Activated CD4-positive, alpha-beta memory T cell treated with anti-CD3 and anti-CD28 coated beads, Interleukin-2, amount 10 ng/mL, durations not matched to agents 7 days and 5 days (primary cell): ENCODE measurements around the gene TTL. TPM values are rescaled to one million over a fixed set of nuclear protein-coding genes. Genes with fewer than 3 reads are reported as not detected.
"Not testable (repeated sequence)": the region's sequence is repeated elsewhere in the genome, so short reads cannot be mapped to it uniquely, and the experiment has no call there.

Experiments used
- CTCF ChIA-PET: fragments of 350-600 bp; sonication (Branson Sonifier 250); formaldehyde crosslinking; loops from one replicate; lab custom pipeline; 2021; ENCODE audit warnings: antibody characterized with exemption, inconsistent platforms; lab: Charles Lee
- POLR2A ChIA-PET: fragments of 350-600 bp; sonication (Branson Sonifier 250); formaldehyde crosslinking; loops from one replicate; lab custom pipeline; 2021; ENCODE audit warnings: antibody characterized with exemption; lab: Charles Lee
- DNase-seq: peaks from one replicate; pipeline ENCODE4 v3.0.0-alpha.2; 2020
- H3K27ac Mint-ChIP-seq: one replicate; pipeline ENCODE4 v1.8.0; 2021; ENCODE audit warnings: mild to moderate bottlenecking, mixed read lengths
- H3K27me3 Mint-ChIP-seq: one replicate; pipeline ENCODE4 v1.8.0; 2021; ENCODE audit warnings: mixed read lengths
- H3K36me3 Mint-ChIP-seq: one replicate; pipeline ENCODE4 v1.8.0; 2021; ENCODE audit warnings: low read depth, mixed read lengths
- H3K4me1 Mint-ChIP-seq: one replicate; pipeline ENCODE4 v1.8.0; 2021; ENCODE audit warnings: mixed read lengths
- H3K4me3 Mint-ChIP-seq: one replicate; pipeline ENCODE4 v1.8.0; 2021; ENCODE audit warnings: mild to moderate bottlenecking, mixed read lengths
- H3K9me3 Mint-ChIP-seq: one replicate; pipeline ENCODE4 v1.8.0; 2021; ENCODE audit warnings: mixed read lengths
- total RNA-seq, 2 experiments: library from RNA; stranded (reverse); gene quantifications; one replicate each; pipeline ENCODE4 v1.2.3, GENCODE V29; 2021

The TTL gene
- total RNA-seq, 2 experiments from 2014 or later = 31.8 to 33.2 TPM

GRCh38 chr2:112500850-112501484 lies 19.0 kb downstream of the TTL start:
- POLR2A ChIA-PET = interaction anchor here (1.5 kb wide), 1 partner anchor 20 kb away, joined by 3 read pairs; no protein-coding TSS in a partner anchor
- peaks cover 18% of the 10 kb centered on the region for H3K36me3 Mint-ChIP-seq
- DNase-seq = peak; percentile 47
- H3K27ac Mint-ChIP-seq, H3K4me1 Mint-ChIP-seq, H3K27me3 Mint-ChIP-seq, H3K4me3 Mint-ChIP-seq, H3K9me3 Mint-ChIP-seq: not testable (repeated sequence)
- CTCF ChIA-PET = interaction anchor here (0.6 to 1.8 kb wide), 4 partner anchors 9 to 82 kb away, joined by 3 to 6 read pairs (median 4); no protein-coding TSS in a partner anchor

GRCh38 chr2:112509239-112509998 lies 27.5 kb downstream of the TTL start:
- H3K4me1 Mint-ChIP-seq, CTCF ChIA-PET, POLR2A ChIA-PET, H3K4me3 Mint-ChIP-seq, H3K9me3 Mint-ChIP-seq, H3K27me3 Mint-ChIP-seq, DNase-seq, H3K27ac Mint-ChIP-seq: not testable (repeated sequence)
- peaks cover 22% of the 10 kb centered on the region for H3K36me3 Mint-ChIP-seq

GRCh38 chr2:112516801-112517200 lies 34.8 kb downstream of the TTL start:
- ChIA-PET CTCF (interaction anchor here (0.8 kb wide), 1 partner anchor 49 kb away, joined by 3 read pairs; no protein-coding TSS in a partner anchor), POLR2A (interaction anchor here (1.2 kb wide), 1 partner anchor 33 kb away, joined by 3 read pairs; no protein-coding TSS in a partner anchor)
- Mint-ChIP-seq H3K9me3 (no peaks in the 10 kb centered on the region), H3K27me3 (no peaks in the 10 kb centered on the region), H3K36me3 (peaks cover 54% of the 10 kb centered on the region), H3K4me3 (no peak overlapping the region), H3K4me1 (no peaks in the 10 kb centered on the region), H3K27ac (no peak overlapping the region)
- no peak for DNase-seq

GRCh38 chr2:112518807-112519206 lies 36.9 kb downstream of the TTL start:
- Mint-ChIP-seq H3K4me1 (no peaks in the 10 kb centered on the region), H3K4me3 (no peak overlapping the region), H3K36me3 (peaks cover 67% of the 10 kb centered on the region), H3K27ac (no peak overlapping the region), H3K9me3 (no peaks in the 10 kb centered on the region), H3K27me3 (no peaks in the 10 kb centered on the region)
- ChIA-PET CTCF (interaction anchor here (0.7 kb wide), 2 partner anchors 68 to 480 kb away, joined by 3 to 4 read pairs; no protein-coding TSS in a partner anchor), POLR2A (no interaction called here)
- DNase-seq = no peak

- CTCF ChIA-PET = interaction anchor here (0.7 kb wide), 2 partner anchors 69 to 481 kb away, joined by 3 to 4 read pairs; no protein-coding TSS in a partner anchor
- DNase-seq = no peak
- Mint-ChIP-seq H3K27me3 (no peaks in the 10 kb centered on the region), H3K27ac (no peak overlapping the region), H3K36me3 (peaks cover 70% of the 10 kb centered on the region), H3K9me3 (no peaks in the 10 kb centered on the region), H3K4me1 (no peaks in the 10 kb centered on the region), H3K4me3 (no peak overlapping the region)
- POLR2A ChIA-PET = no interaction called here
Measured at GRCh38 chr2:112519506-112519905, 37.5 kb downstream of the TTL start.

- H3K27ac Mint-ChIP-seq = no peak overlapping the region
- ChIA-PET CTCF (no interaction called here), POLR2A (no interaction called here)
- no peaks in the 10 kb centered on the region for H3K4me1 Mint-ChIP-seq
- H3K36me3 Mint-ChIP-seq = peaks cover 69% of the 10 kb centered on the region
- no peak for DNase-seq
- H3K4me3 Mint-ChIP-seq = no peak overlapping the region
- no peaks in the 10 kb centered on the region for H3K9me3 Mint-ChIP-seq
- H3K27me3 Mint-ChIP-seq = no peaks in the 10 kb centered on the region
Measured at GRCh38 chr2:112520234-112520783, 38.4 kb downstream of the TTL start.

- H3K36me3 Mint-ChIP-seq = peaks cover 77% of the 10 kb centered on the region
- no peaks in the 10 kb centered on the region for H3K27me3 Mint-ChIP-seq
- no peak overlapping the region for H3K27ac Mint-ChIP-seq
- ChIA-PET POLR2A (no interaction called here), CTCF (no interaction called here)
- H3K4me3 Mint-ChIP-seq = no peak overlapping the region
- DNase-seq = no peak
- H3K4me1 Mint-ChIP-seq = no peaks in the 10 kb centered on the region
- no peaks in the 10 kb centered on the region for H3K9me3 Mint-ChIP-seq
Measured at GRCh38 chr2:112523291-112523777, 41.4 kb downstream of the TTL start.

GRCh38 chr2:112524276-112524675 lies 42.3 kb downstream of the TTL start:
- H3K36me3 Mint-ChIP-seq = peaks cover 80% of the 10 kb centered on the region
- H3K9me3 Mint-ChIP-seq, H3K4me1 Mint-ChIP-seq, DNase-seq, H3K27me3 Mint-ChIP-seq, POLR2A ChIA-PET, H3K4me3 Mint-ChIP-seq, H3K27ac Mint-ChIP-seq, CTCF ChIA-PET: not testable (repeated sequence)

- H3K9me3 Mint-ChIP-seq = no peaks in the 10 kb centered on the region
- H3K36me3 Mint-ChIP-seq = peaks cover 73% of the 10 kb centered on the region
- POLR2A ChIA-PET = no interaction called here
- no peaks in the 10 kb centered on the region for H3K4me1 Mint-ChIP-seq
- no peaks in the 10 kb centered on the region for H3K27me3 Mint-ChIP-seq
- no peak overlapping the region for H3K4me3 Mint-ChIP-seq
- CTCF ChIA-PET = no interaction called here
- no peak for DNase-seq
- no peak overlapping the region for H3K27ac Mint-ChIP-seq
Measured at GRCh38 chr2:112528541-112528940, 46.6 kb downstream of the TTL start.

GRCh38 chr2:112529757-112530156 lies 47.8 kb downstream of the TTL start:
- DNase-seq = no peak
- Mint-ChIP-seq H3K4me1 (no peaks in the 10 kb centered on the region), H3K9me3 (no peaks in the 10 kb centered on the region), H3K36me3 (peaks cover 65% of the 10 kb centered on the region), H3K27ac (no peak overlapping the region), H3K27me3 (no peaks in the 10 kb centered on the region), H3K4me3 (no peak overlapping the region)
- POLR2A ChIA-PET = no interaction called here
- CTCF ChIA-PET = no interaction called here

- Mint-ChIP-seq H3K27ac (no peak overlapping the region), H3K27me3 (no peaks in the 10 kb centered on the region)
Measured at GRCh38 chr2:112530728-112531127, 48.8 kb downstream of the TTL start.

GRCh38 chr2:112534826-112535225 lies 52.9 kb downstream of the TTL start:
- ChIA-PET CTCF (no interaction called here), POLR2A (no interaction called here)
- Mint-ChIP-seq H3K9me3 (no peaks in the 10 kb centered on the region), H3K36me3 (peaks cover 26% of the 10 kb centered on the region), H3K4me3 (no peak overlapping the region), H3K27me3 (no peaks in the 10 kb centered on the region), H3K27ac (no peak overlapping the region), H3K4me1 (no peaks in the 10 kb centered on the region)
- DNase-seq = no peak

More at GRCh38 chr2:112530728-112531127, 48.8 kb downstream of the TTL start:
- ChIA-PET POLR2A (no interaction called here), CTCF (no interaction called here)
- no peak for DNase-seq
- no peaks in the 10 kb centered on the region for H3K9me3 Mint-ChIP-seq
- peaks cover 59% of the 10 kb centered on the region for H3K36me3 Mint-ChIP-seq
- no peaks in the 10 kb centered on the region for H3K4me1 Mint-ChIP-seq
- no peak overlapping the region for H3K4me3 Mint-ChIP-seq

- POLR2A ChIA-PET = not testable (repeated sequence)
Measured at GRCh38 chr2:112536665-112537064, 54.7 kb downstream of the TTL start.

More at GRCh38 chr2:112536665-112537064, 54.7 kb downstream of the TTL start:
- peaks cover 11% of the 10 kb centered on the region for H3K4me1 Mint-ChIP-seq
- H3K9me3 Mint-ChIP-seq, H3K4me3 Mint-ChIP-seq, H3K27ac Mint-ChIP-seq, H3K27me3 Mint-ChIP-seq, DNase-seq: not testable (repeated sequence)
- CTCF ChIA-PET = interaction anchor here (1.1 kb wide), 1 partner anchor 56 kb away, joined by 3 read pairs; no protein-coding TSS in a partner anchor
- H3K36me3 Mint-ChIP-seq = peaks cover 12% of the 10 kb centered on the region
